ENCODE data around the gene SBK1.

Gene SBK1

GRCh38 chr16:28303132-28303531, 10.8 kb downstream of the SBK1 start:
- Histone ChIP-seq H3K9me3 (ENCODE audit: control insufficient read depth, low read length) (no peaks in the 10 kb centered on the region), H3K4me3 (ENCODE audit: insufficient read depth, low read depth, low read length) (no peak overlapping the region), H3K27ac (ENCODE audit: insufficient read depth, low read depth, low read length, poor library complexity, severe bottlenecking) (no peak overlapping the region), H3K4me1 (ENCODE audit: control insufficient read depth, insufficient read depth, low read length) (peaks cover 5% of the 10 kb centered on the region), H3K27me3 (ENCODE audit: control insufficient read depth, insufficient read depth, low read length, poor library complexity, severe bottlenecking) (no peaks in the 10 kb centered on the region), H3K36me3 (ENCODE audit: control insufficient read depth, insufficient read depth, low read length) (peaks cover 7% of the 10 kb centered on the region)

- Histone ChIP-seq H3K27ac (ENCODE audit: insufficient read depth, low read depth, low read length, poor library complexity, severe bottlenecking) (no peak overlapping the region), H3K36me3 (ENCODE audit: control insufficient read depth, insufficient read depth, low read length) (peaks cover 14% of the 10 kb centered on the region), H3K4me1 (ENCODE audit: control insufficient read depth, insufficient read depth, low read length) (no peaks in the 10 kb centered on the region), H3K27me3 (ENCODE audit: control insufficient read depth, insufficient read depth, low read length, poor library complexity, severe bottlenecking) (no peaks in the 10 kb centered on the region), H3K4me3 (ENCODE audit: insufficient read depth, low read depth, low read length) (no peak overlapping the region), H3K9me3 (ENCODE audit: control insufficient read depth, low read length) (no peaks in the 10 kb centered on the region)
- WGBS, 2 experiments: 90 to 92% methylated on average over 8 of the region's 8 CpGs
These were observed 11.9 kb downstream of the SBK1 start for GRCh38 chr16:28304214-28304613.

GRCh38 chr16:28307936-28308335, 15.6 kb downstream of the SBK1 start:
- H3K27me3 ChIP-seq (ENCODE audit: control insufficient read depth, insufficient read depth, low read length, poor library complexity, severe bottlenecking): no peaks in the 10 kb centered on the region
- no peaks in the 10 kb centered on the region for H3K9me3 ChIP-seq (ENCODE audit: control insufficient read depth, low read length)
- no peak overlapping the region for H3K4me3 ChIP-seq (ENCODE audit: insufficient read depth, low read depth, low read length)

GRCh38 chr16:28308794-28309584, 16.7 kb downstream of the SBK1 start:
- Histone ChIP-seq H3K36me3 (ENCODE audit: control insufficient read depth, insufficient read depth, low read length) (peaks cover 9% of the 10 kb centered on the region), H3K27ac (ENCODE audit: insufficient read depth, low read depth, low read length, poor library complexity, severe bottlenecking) (no peak overlapping the region), H3K4me3 (ENCODE audit: insufficient read depth, low read depth, low read length) (no peak overlapping the region), H3K27me3 (ENCODE audit: control insufficient read depth, insufficient read depth, low read length, poor library complexity, severe bottlenecking) (no peaks in the 10 kb centered on the region), H3K4me1 (ENCODE audit: control insufficient read depth, insufficient read depth, low read length) (no peaks in the 10 kb centered on the region), H3K9me3 (ENCODE audit: control insufficient read depth, low read length) (no peaks in the 10 kb centered on the region)
- 92 to 95% methylated on average over 14 of the region's 14 CpGs for WGBS, 2 experiments

More at GRCh38 chr16:28307936-28308335, 15.6 kb downstream of the SBK1 start:
- 91% methylated on average over 5 of the region's 5 CpGs for WGBS, 2 experiments
- H3K27ac ChIP-seq (ENCODE audit: insufficient read depth, low read depth, low read length, poor library complexity, severe bottlenecking): no peak overlapping the region
- no peaks in the 10 kb centered on the region for H3K4me1 ChIP-seq (ENCODE audit: control insufficient read depth, insufficient read depth, low read length)
- peaks cover 9% of the 10 kb centered on the region for H3K36me3 ChIP-seq (ENCODE audit: control insufficient read depth, insufficient read depth, low read length)

- peaks cover 9% of the 10 kb centered on the region for H3K36me3 ChIP-seq (ENCODE audit: control insufficient read depth, insufficient read depth, low read length)
- no peaks in the 10 kb centered on the region for H3K9me3 ChIP-seq (ENCODE audit: control insufficient read depth, low read length)
- H3K27me3 ChIP-seq (ENCODE audit: control insufficient read depth, insufficient read depth, low read length, poor library complexity, severe bottlenecking): no peaks in the 10 kb centered on the region
- H3K4me1 ChIP-seq (ENCODE audit: control insufficient read depth, insufficient read depth, low read length): no peaks in the 10 kb centered on the region
- no peak overlapping the region for H3K27ac ChIP-seq (ENCODE audit: insufficient read depth, low read depth, low read length, poor library complexity, severe bottlenecking)
- WGBS, 2 experiments: 93 to 94% methylated on average over 20 of the region's 20 CpGs
- H3K4me3 ChIP-seq (ENCODE audit: insufficient read depth, low read depth, low read length): no peak overlapping the region
These were observed 17.5 kb downstream of the SBK1 start for GRCh38 chr16:28309811-28310311.

GRCh38 chr16:28310796-28311195, 18.5 kb downstream of the SBK1 start:
- 95 to 96% methylated on average over 11 of the region's 11 CpGs for WGBS, 2 experiments
- Histone ChIP-seq H3K4me1 (ENCODE audit: control insufficient read depth, insufficient read depth, low read length) (no peaks in the 10 kb centered on the region), H3K27me3 (ENCODE audit: control insufficient read depth, insufficient read depth, low read length, poor library complexity, severe bottlenecking) (no peaks in the 10 kb centered on the region), H3K36me3 (ENCODE audit: control insufficient read depth, insufficient read depth, low read length) (peaks cover 9% of the 10 kb centered on the region), H3K27ac (ENCODE audit: insufficient read depth, low read depth, low read length, poor library complexity, severe bottlenecking) (no peak overlapping the region), H3K9me3 (ENCODE audit: control insufficient read depth, low read length) (no peaks in the 10 kb centered on the region), H3K4me3 (ENCODE audit: insufficient read depth, low read depth, low read length) (no peak overlapping the region)

- 88 to 96% methylated on average over 4 of the region's 4 CpGs for WGBS, 2 experiments
- no peaks in the 10 kb centered on the region for H3K9me3 ChIP-seq (ENCODE audit: control insufficient read depth, low read length)
- H3K4me3 ChIP-seq (ENCODE audit: insufficient read depth, low read depth, low read length): no peak overlapping the region
- peaks cover 9% of the 10 kb centered on the region for H3K36me3 ChIP-seq (ENCODE audit: control insufficient read depth, insufficient read depth, low read length)
- no peaks in the 10 kb centered on the region for H3K4me1 ChIP-seq (ENCODE audit: control insufficient read depth, insufficient read depth, low read length)
- H3K27me3 ChIP-seq (ENCODE audit: control insufficient read depth, insufficient read depth, low read length, poor library complexity, severe bottlenecking): no peaks in the 10 kb centered on the region
- H3K27ac ChIP-seq (ENCODE audit: insufficient read depth, low read depth, low read length, poor library complexity, severe bottlenecking): no peak overlapping the region
These were observed 19.1 kb downstream of the SBK1 start for GRCh38 chr16:28311413-28311812.

GRCh38 chr16:28311913-28312312, 19.6 kb downstream of the SBK1 start:
- Histone ChIP-seq H3K27ac (ENCODE audit: insufficient read depth, low read depth, low read length, poor library complexity, severe bottlenecking) (no peak overlapping the region), H3K27me3 (ENCODE audit: control insufficient read depth, insufficient read depth, low read length, poor library complexity, severe bottlenecking) (no peaks in the 10 kb centered on the region), H3K4me1 (ENCODE audit: control insufficient read depth, insufficient read depth, low read length) (no peaks in the 10 kb centered on the region), H3K4me3 (ENCODE audit: insufficient read depth, low read depth, low read length) (no peak overlapping the region), H3K36me3 (ENCODE audit: control insufficient read depth, insufficient read depth, low read length) (peaks cover 9% of the 10 kb centered on the region), H3K9me3 (ENCODE audit: control insufficient read depth, low read length) (no peaks in the 10 kb centered on the region)
- WGBS, 2 experiments: 94 to 95% methylated on average over 14 of the region's 14 CpGs

- Histone ChIP-seq H3K9me3 (ENCODE audit: control insufficient read depth, low read length) (no peaks in the 10 kb centered on the region), H3K27me3 (ENCODE audit: control insufficient read depth, insufficient read depth, low read length, poor library complexity, severe bottlenecking) (no peaks in the 10 kb centered on the region), H3K36me3 (ENCODE audit: control insufficient read depth, insufficient read depth, low read length) (peaks cover 9% of the 10 kb centered on the region), H3K4me3 (ENCODE audit: insufficient read depth, low read depth, low read length) (no peak overlapping the region), H3K27ac (ENCODE audit: insufficient read depth, low read depth, low read length, poor library complexity, severe bottlenecking) (no peak overlapping the region), H3K4me1 (ENCODE audit: control insufficient read depth, insufficient read depth, low read length) (no peaks in the 10 kb centered on the region)
- 97% methylated on average over 10 of the region's 10 CpGs for WGBS, 2 experiments
These were observed 20.0 kb downstream of the SBK1 start for GRCh38 chr16:28312327-28312726.

GRCh38 chr16:28313587-28313986, 21.3 kb downstream of the SBK1 start:
- Histone ChIP-seq H3K27ac (ENCODE audit: insufficient read depth, low read depth, low read length, poor library complexity, severe bottlenecking) (no peak overlapping the region), H3K4me1 (ENCODE audit: control insufficient read depth, insufficient read depth, low read length) (no peaks in the 10 kb centered on the region), H3K9me3 (ENCODE audit: control insufficient read depth, low read length) (no peaks in the 10 kb centered on the region), H3K4me3 (ENCODE audit: insufficient read depth, low read depth, low read length) (no peak overlapping the region), H3K27me3 (ENCODE audit: control insufficient read depth, insufficient read depth, low read length, poor library complexity, severe bottlenecking) (no peaks in the 10 kb centered on the region), H3K36me3 (ENCODE audit: control insufficient read depth, insufficient read depth, low read length) (peaks cover 10% of the 10 kb centered on the region)
- 81 to 85% methylated on average over 11 of the region's 11 CpGs for WGBS, 2 experiments
